ENCODE data around the gene SEPSECS. TPM values are rescaled to one million over a fixed set of nuclear protein-coding genes. Genes with fewer than 3 reads are reported as not detected.

Gene SEPSECS
- total and polyA plus RNA-seq, 2 of the 13 experiments (the other 11 are each of a cell fraction or from before 2014, with no cell fraction given), result 9.4 to 14.3 TPM

DNA sequence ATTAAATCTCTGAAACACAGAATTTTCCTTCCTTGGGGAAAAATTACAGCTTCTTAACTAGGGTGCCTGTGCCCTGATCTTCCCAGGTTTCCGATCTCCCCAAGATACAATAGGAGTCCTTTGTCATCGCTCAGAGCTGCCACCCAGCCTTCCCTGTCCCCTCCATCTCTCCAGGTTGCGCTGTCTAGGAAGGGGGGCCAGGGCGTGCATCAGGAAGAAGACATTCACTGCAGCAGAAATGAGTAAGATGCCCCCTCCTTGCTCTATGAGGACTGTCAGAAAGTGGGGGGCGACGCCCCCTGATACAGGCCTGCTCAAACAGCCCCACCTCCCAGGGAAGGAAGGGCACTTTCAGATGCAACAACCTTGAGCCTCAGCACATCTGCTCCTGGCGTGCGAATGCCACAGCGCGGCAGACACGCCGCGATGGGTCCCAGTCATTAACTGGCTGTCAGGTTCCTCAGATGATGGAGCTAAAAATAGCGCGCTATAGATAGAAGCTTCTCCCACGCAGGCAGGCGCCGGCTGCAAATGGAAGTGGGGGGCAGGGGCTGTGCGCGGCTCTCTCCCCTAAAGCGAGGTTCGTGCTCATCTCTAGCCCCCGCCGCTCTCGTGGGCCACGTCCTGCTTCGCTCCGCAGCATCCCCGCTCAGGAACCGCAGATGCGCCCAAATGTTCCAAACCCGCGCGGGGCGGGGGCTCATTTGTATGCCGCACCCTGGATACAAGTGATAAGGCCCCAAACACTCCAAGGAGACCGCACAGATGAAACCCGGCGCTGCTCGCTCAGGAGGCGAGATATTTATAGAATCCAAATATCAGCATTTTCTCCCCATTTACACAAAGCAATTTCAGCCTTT lies 71.9 kb downstream of the SEPSECS start:
- WGBS (ENCODE audit: low lambda C conversion rate), result 55% methylated on average over 26 of the region's 41 CpGs
- DNase-seq (ENCODE audit: low spot score) (no peak), FAIRE-seq (no peak), ATAC-seq (no peak)
- Histone ChIP-seq H3K4me3 (replicated peaks in 1 of 3; ENCODE audit: insufficient read depth in 1 of 3, low read depth in 2 of 3, low read length in 3 of 3) (no peak overlapping the region), H3K79me2 (ENCODE audit: insufficient read depth, low read length) (no peaks in the 10 kb centered on the region), H3K27me3 (ENCODE audit: control insufficient read depth in 1 of 2, insufficient read depth in 2 of 2, low read length in 2 of 2) (peaks cover 0 to 66% of the 10 kb centered on the region in 2 experiments; a peak in 4 of 5 replicates), H3K4me1 (ENCODE audit: insufficient read depth, low read length) (no peaks in the 10 kb centered on the region), H2AFZ (ENCODE audit: low read length) (no peak overlapping the region), H3K9me3 (ENCODE audit: low read length) (no peaks in the 10 kb centered on the region), H4K20me1 (ENCODE audit: insufficient read depth, low read length) (no peaks in the 10 kb centered on the region), H3K27ac (ENCODE audit: extremely low read length, insufficient read depth, low read length) (no peak overlapping the region), H3K36me3 (replicated peaks in 1 of 2; ENCODE audit: control insufficient read depth in 1 of 2, insufficient read depth in 2 of 2, low read length in 2 of 2) (no peaks in the 10 kb centered on the region), H3K4me2 (ENCODE audit: low read depth, low read length) (no peak overlapping the region), H3K9ac (ENCODE audit: insufficient read depth, low read depth, low read length) (no peak overlapping the region)
- in situ Hi-C loops (cut with HindIII; ENCODE audit: extremely low pct_ligation_motif_present, low pct_unique_long_range_greater_than_20kb), result no loop called here
- ChIA-PET CTCF (ENCODE audit: low intra/inter-chr PET ratio, low total read pairs) (no interaction called here), POLR2A (no interaction called here)
- BruUV-seq (replicated peaks), result no TSS peak
- intact Hi-C loops (cut with micrococcal nuclease; ENCODE audit: unreplicated experiment), result no loop called here
- TF ChIP-seq ZNF775 (CRISPR knock-in tag; IDR thresholded peaks at IDR 0.05; ENCODE audit: borderline replicate concordance) (no peak), MTA1 (CRISPR knock-in tag; IDR thresholded peaks at IDR 0.05; ENCODE audit: borderline replicate concordance) (no peak), ZNF260 (CRISPR knock-in tag; IDR thresholded peaks at IDR 0.05; ENCODE audit: borderline replicate concordance, low read depth) (no peak), GATA4 (IDR thresholded peaks at IDR 0.05; ENCODE audit: borderline replicate concordance, low read depth) (no peak), RFXANK (CRISPR knock-in tag; IDR thresholded peaks at IDR 0.05) (no peak), ZNF746 (CRISPR knock-in tag; IDR thresholded peaks at IDR 0.05) (no peak), ZNF496 (CRISPR knock-in tag; IDR thresholded peaks at IDR 0.05; ENCODE audit: insufficient replicate concordance) (no peak)
- TF ChIP-seq, protein P1, sequence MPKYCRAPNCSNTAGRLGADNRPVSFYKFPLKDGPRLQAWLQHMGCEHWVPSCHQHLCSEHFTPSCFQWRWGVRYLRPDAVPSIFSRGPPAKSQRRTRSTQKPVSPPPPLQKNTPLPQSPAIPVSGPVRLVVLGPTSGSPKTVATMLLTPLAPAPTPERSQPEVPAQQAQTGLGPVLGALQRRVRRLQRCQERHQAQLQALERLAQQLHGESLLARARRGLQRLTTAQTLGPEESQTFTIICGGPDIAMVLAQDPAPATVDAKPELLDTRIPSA (CRISPR knock-in tag; IDR thresholded peaks at IDR 0.05; ENCODE audit: borderline replicate concordance), result no peak
- TF ChIP-seq, protein P2, sequence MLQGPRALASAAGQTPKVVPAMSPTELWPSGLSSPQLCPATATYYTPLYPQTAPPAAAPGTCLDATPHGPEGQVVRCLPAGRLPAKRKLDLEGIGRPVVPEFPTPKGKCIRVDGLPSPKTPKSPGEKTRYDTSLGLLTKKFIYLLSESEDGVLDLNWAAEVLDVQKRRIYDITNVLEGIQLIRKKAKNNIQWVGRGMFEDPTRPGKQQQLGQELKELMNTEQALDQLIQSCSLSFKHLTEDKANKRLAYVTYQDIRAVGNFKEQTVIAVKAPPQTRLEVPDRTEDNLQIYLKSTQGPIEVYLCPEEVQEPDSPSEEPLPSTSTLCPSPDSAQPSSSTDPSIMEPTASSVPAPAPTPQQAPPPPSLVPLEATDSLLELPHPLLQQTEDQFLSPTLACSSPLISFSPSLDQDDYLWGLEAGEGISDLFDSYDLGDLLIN (CRISPR knock-in tag; IDR thresholded peaks at IDR 0.05; ENCODE audit: borderline replicate concordance), result no peak
- TF ChIP-seq, protein P3, sequence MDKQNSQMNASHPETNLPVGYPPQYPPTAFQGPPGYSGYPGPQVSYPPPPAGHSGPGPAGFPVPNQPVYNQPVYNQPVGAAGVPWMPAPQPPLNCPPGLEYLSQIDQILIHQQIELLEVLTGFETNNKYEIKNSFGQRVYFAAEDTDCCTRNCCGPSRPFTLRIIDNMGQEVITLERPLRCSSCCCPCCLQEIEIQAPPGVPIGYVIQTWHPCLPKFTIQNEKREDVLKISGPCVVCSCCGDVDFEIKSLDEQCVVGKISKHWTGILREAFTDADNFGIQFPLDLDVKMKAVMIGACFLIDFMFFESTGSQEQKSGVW (CRISPR knock-in tag; IDR thresholded peaks at IDR 0.05; ENCODE audit: borderline replicate concordance), result no peak
- TF ChIP-seq, protein P4, sequence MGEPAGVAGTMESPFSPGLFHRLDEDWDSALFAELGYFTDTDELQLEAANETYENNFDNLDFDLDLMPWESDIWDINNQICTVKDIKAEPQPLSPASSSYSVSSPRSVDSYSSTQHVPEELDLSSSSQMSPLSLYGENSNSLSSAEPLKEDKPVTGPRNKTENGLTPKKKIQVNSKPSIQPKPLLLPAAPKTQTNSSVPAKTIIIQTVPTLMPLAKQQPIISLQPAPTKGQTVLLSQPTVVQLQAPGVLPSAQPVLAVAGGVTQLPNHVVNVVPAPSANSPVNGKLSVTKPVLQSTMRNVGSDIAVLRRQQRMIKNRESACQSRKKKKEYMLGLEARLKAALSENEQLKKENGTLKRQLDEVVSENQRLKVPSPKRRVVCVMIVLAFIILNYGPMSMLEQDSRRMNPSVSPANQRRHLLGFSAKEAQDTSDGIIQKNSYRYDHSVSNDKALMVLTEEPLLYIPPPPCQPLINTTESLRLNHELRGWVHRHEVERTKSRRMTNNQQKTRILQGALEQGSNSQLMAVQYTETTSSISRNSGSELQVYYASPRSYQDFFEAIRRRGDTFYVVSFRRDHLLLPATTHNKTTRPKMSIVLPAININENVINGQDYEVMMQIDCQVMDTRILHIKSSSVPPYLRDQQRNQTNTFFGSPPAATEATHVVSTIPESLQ (CRISPR knock-in tag; conservative IDR thresholded peaks at IDR 0.05), result no peak
